ENCODE data around the gene KIAA0513.

- TF ChIP-seq CTCF (optimal IDR thresholded peaks at IDR 0.05 in 1 of 3, IDR thresholded peaks at IDR 0.05 in 1 of 3, conservative IDR thresholded peaks at IDR 0.05 in 1 of 3; ENCODE audit: extremely low read depth in 1 of 3, insufficient read depth in 2 of 3, low read length in 3 of 3) (no peak), EZH2 (IDR thresholded peaks at IDR 0.05; ENCODE audit: low read length) (no peak)
These were observed 31.3 kb downstream of the KIAA0513 start for GRCh38 chr16:85058909-85059308.
